ENCODE results near the gene ERP29.

The ERP29 gene

DNA sequence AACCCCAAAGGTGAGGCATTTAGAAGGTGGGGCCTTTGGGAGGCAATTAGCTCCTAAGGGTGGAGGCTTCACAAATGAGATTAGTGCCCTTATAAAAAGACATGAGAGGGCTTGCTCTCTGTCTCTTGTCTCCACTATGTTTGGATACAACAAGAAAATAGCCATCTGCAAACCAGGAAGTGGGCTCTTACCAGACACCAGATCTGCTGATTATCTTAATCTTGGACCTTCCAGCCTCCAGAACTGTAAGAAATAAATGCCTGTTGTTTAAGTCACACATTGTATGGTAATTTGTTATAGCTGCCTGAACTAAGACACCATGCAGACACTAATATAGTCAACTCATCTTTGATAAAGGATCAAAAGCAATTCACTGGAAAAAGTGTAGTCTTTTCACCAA is 34.7 kb upstream of the ERP29 start:
- CTCF ChIA-PET: no interaction called here
- TF ChIP-seq, protein P1, sequence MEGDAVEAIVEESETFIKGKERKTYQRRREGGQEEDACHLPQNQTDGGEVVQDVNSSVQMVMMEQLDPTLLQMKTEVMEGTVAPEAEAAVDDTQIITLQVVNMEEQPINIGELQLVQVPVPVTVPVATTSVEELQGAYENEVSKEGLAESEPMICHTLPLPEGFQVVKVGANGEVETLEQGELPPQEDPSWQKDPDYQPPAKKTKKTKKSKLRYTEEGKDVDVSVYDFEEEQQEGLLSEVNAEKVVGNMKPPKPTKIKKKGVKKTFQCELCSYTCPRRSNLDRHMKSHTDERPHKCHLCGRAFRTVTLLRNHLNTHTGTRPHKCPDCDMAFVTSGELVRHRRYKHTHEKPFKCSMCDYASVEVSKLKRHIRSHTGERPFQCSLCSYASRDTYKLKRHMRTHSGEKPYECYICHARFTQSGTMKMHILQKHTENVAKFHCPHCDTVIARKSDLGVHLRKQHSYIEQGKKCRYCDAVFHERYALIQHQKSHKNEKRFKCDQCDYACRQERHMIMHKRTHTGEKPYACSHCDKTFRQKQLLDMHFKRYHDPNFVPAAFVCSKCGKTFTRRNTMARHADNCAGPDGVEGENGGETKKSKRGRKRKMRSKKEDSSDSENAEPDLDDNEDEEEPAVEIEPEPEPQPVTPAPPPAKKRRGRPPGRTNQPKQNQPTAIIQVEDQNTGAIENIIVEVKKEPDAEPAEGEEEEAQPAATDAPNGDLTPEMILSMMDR (IDR thresholded peaks at IDR 0.05; ENCODE audit: insufficient read depth, low read length, missing control alignments): no peak
- no peak overlapping the region for H3K4me3 ChIP-seq (ENCODE audit: low read depth, low read length)
- POLR2A ChIA-PET: no interaction called here
- no peak for DNase-seq (ENCODE audit: low read depth, low spot score)

DNA sequence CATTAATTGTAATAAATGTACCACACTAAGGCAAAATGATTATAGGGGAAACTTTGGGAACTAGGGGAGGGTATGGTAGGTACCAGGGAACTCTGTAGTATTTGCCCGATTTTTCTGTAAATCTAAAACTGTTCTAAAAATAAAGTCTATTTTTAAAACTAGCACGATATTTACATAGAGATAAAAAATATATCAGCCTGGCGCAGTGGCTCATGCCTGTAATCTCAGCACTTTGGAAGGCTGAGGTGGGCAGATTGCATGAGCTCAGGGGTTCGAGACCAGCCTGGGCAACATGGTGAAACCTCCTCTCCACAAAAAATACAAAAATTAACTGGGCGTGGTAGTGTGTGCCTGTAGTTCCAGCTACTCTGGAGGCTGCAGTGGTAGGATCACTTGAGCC is 32.6 kb upstream of the ERP29 start:
- H3K4me3 ChIP-seq (ENCODE audit: low read depth, low read length): no peak overlapping the region
- ChIA-PET POLR2A (no interaction called here), CTCF (interaction anchor here (0.6 kb wide), 1 partner anchor 168 kb away, joined by 3 read pairs; no protein-coding TSS in a partner anchor)
- no peak for DNase-seq (ENCODE audit: low read depth, low spot score)
- TF ChIP-seq, protein P1 (IDR thresholded peaks at IDR 0.05; ENCODE audit: insufficient read depth, low read length, missing control alignments): no peak

DNA sequence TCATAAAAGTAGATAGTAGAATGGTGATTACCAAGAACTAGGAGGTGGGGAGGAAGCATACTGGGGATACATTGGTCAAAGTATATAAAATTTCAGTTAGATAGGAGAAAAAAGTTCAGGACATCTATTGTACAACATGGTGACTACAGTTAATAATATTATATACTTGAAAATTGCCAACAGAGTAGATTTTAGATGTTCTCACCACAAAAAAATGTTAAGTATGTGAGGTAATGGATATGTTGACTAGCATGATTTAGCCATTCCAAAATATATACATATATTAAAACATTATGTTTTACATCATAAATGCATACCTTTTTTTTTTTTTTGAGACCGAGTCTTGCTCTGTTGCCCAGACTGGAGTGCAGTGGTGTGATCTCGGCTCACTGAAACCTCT is 31.2 kb upstream of the ERP29 start:
- TF ChIP-seq, protein P1 (IDR thresholded peaks at IDR 0.05; ENCODE audit: insufficient read depth, low read length, missing control alignments): no peak
- CTCF ChIA-PET: no interaction called here
- POLR2A ChIA-PET: no interaction called here
- H3K4me3 ChIP-seq (ENCODE audit: low read depth, low read length): no peak overlapping the region
- no peak for DNase-seq (ENCODE audit: low read depth, low spot score)

DNA sequence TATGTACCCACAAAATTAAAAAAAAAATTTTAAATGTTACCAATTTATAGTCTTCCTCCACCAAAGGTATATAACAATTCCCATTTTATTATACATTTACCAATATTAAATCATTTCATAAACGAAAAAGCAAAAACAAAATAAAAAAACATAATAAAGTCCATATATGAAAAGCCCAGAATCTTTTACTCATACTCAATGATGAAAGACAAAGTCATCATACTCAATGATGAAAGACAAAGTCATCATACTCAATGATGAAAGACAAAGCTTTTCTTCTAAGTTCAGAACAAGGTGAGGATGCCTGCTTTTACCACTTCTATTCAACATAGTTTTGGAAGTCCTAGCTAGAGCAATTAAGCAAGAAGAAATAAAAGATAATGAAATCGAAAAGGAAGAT is 28.4 kb upstream of the ERP29 start:
- ChIA-PET CTCF (no interaction called here), POLR2A (no interaction called here)
- TF ChIP-seq, protein P1 (IDR thresholded peaks at IDR 0.05; ENCODE audit: insufficient read depth, low read length, missing control alignments): no peak
- no peak overlapping the region for H3K4me3 ChIP-seq (ENCODE audit: low read depth, low read length)
- no peak for DNase-seq (ENCODE audit: low read depth, low spot score)

DNA sequence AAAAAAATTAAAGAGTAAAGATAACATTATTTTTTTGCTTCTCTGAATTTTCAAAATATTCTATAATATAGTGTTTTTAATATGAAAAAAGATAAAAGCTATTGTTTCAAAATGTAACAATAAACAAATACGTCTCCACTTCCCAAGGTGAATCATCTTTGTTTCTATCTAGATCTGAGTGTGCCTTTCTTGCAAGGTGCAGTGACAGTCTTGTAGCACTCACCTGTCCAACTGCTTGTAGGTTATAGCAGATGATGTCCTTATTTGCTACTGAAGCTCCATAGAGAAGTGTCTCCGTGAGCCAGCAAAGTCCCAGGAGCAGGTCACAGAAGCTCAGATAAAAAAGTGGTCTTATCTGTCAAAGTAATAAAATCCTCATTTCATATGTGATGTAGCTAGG is 21.7 kb upstream of the ERP29 start:
- H3K4me3 ChIP-seq (ENCODE audit: low read depth, low read length): no peak overlapping the region
- no peak for DNase-seq (ENCODE audit: low read depth, low spot score)
- POLR2A ChIA-PET: no interaction called here
- TF ChIP-seq, protein P1 (IDR thresholded peaks at IDR 0.05; ENCODE audit: insufficient read depth, low read length, missing control alignments): no peak
- CTCF ChIA-PET: interaction anchor here (0.7 to 1.3 kb wide), 3 partner anchors 10 to 60 kb away, joined by 3 to 4 read pairs (median 4); partner anchors contain the start of gene ERP29

DNA sequence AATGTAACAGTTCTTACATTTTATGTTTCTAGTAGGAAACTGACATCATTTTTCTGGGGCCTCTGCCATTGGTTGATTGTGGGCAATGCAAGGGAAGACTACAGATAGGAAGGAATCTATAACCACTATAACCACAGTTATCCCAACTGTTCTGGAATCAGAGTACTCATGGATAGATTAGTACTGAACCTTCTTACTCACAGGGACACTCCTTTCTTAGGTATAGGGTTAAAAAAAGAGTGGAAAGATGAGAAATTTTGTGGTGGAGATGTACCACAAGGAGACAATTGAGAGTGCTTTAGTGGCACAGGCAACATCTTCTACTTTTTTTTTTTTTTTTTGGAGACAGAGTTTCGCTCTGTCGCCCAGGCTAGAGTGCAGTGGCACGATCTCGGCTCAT is 21.3 kb upstream of the ERP29 start:
- TF ChIP-seq, protein P1 (IDR thresholded peaks at IDR 0.05; ENCODE audit: insufficient read depth, low read length, missing control alignments): no peak
- POLR2A ChIA-PET: no interaction called here
- CTCF ChIA-PET: interaction anchor here (1.3 kb wide), 2 partner anchors 9 to 22 kb away, joined by 3 to 4 read pairs; partner anchors contain the start of gene ERP29
- H3K4me3 ChIP-seq (ENCODE audit: low read depth, low read length): no peak overlapping the region
- no peak for DNase-seq (ENCODE audit: low read depth, low spot score)
